CD4-positive, alpha-beta T cell treated with Interleukin-17A for 4 hours (primary cell): Measurements from ENCODE around the gene PLAAT2.
"Not testable (repeated sequence)": the region's sequence is repeated elsewhere in the genome, so short reads cannot be mapped to it uniquely, and the experiment has no call there.

ENCODE experiments used
- DNase-seq: peaks from one replicate; pipeline ENCODE4 v3.0.0-alpha.2; 2020; ENCODE audit warnings: mixed read lengths

Gene PLAAT2

DNA sequence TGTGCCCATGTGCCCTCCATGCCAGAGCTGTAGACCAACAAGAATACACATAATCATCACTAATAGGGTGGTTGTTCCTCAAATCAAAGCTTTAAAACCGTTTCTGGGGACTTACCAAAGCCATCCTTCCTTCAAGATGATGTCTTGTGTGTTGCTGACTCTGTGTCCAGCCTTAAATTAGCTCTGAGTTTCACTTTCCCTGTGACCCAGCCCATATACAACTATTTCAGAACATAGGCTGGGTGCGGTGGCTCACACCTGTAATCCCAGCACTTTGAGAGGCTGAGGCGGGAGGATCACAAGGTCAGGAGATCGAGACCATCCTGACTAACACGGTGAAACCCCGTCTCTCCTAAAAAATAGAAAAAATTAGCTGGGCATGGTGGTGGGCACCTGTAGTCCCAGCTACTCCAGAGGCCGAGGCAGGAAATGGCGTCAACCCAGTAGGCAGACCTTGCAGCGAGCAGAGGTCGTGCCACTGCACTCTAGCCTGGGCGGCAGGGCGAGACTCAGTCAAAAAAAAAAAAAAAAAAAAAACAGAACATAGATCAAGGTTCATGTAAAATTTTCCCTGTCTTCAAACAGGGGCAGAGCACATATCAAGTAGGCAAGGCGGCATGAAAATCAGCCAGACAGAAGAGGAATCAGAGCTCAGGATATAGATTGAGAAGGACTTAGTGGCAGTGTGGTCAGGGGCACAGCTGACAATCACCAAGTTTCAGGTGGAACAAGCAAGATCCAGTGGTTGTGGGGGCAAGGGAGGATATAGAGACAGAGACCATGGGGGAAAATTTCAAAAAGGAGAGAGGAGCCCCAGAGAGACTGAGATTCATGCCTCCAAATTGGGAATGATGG lies at the start of gene PLAAT2:
PLAAT2 (minus strand) TSS at position 179 of the 855 bp plus-strand sequence; CDS start at position 124, 55 bp downstream.
- DNase-seq, result no peak

DNA sequence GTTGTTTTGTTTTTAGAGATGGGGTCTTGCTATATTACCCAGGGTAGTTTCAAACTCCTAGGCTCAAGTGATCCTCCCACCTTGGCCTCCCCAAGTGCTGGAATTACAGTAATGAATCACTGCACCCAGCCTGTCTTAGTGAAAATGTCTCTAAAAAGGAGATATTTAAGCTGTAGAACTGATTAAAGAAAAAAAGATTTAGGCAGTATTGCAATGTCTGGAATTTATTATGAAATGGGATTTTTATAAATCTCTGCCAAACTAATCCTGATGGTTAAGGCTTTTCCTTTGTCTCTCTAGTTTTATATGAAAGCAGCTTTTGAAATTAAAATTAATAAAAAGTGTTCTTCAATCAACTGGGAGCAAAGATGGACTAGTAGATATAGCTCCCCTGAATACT lies 49.0 kb upstream of the PLAAT2 start:
- DNase-seq, result no peak

DNA sequence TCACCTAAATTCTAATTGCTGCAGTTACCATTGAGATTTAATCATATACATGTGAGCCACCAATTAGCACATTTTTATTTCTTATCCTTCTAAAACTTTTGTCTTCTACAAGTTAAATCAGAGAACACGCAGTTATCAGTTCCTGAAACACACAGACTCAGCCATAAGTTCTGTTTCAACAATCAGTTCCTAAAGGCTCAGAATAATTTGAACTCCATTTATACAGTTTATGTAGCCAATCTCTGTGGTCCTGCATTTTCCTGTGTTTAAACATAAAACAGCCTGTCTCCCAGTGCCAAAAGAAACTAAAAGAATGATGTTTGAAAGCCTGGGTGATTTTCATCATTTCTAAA lies 48.2 kb upstream of the PLAAT2 start:
- DNase-seq, result no peak

- DNase-seq, result no peak
These were observed 47.6 kb upstream of the PLAAT2 start for GRCh38 chr11:63610604-63611394.

DNA sequence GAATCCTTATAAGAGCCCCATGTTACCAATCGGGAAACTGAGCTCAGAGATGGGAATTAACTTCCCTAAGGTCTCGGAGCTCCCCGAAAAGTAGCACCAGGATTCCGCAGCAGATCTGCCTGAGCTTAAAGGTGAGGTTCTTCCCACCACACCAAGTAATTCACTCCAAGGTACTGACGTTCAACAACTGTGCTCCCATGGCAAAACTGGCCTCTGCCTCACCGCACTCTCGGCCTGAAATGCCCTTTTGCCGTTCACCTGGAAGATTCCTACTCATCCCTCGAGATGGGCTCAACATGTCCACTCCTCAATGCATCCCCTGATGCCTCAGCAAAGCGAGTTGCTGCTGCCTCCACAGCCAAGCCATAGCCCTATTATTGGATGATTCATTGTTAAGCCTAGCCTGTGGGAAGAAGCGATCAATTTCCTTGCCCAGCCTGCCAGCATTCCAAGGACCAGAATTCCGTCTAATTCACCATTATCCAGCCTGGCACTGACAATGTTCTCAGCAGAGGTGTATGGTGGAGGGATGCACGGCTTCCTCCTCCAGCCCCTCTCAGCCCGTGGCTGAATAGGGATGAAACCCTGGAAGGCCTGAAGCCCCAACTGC lies 46.9 kb upstream of the PLAAT2 start:
- no peak for DNase-seq

DNA sequence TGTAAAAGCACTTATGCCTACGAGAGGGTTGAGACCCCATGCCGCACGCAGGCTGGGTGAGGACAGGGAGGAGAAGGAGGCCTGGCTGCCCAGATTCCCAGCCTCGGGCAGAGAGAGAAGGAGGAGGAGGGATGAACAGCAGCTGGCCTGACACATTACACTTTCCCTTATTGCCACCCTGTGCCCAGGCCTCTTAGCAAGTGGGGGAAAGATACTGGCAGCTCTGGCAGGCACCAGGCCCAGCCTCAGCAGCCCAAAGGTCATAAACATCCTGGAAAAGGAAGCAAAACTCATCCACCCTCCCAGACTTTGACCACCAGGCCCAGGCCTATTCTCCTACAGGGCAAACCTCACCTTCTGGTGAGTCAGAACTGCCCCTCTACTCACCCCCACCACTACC lies 46.4 kb upstream of the PLAAT2 start:
- no peak for DNase-seq

DNA sequence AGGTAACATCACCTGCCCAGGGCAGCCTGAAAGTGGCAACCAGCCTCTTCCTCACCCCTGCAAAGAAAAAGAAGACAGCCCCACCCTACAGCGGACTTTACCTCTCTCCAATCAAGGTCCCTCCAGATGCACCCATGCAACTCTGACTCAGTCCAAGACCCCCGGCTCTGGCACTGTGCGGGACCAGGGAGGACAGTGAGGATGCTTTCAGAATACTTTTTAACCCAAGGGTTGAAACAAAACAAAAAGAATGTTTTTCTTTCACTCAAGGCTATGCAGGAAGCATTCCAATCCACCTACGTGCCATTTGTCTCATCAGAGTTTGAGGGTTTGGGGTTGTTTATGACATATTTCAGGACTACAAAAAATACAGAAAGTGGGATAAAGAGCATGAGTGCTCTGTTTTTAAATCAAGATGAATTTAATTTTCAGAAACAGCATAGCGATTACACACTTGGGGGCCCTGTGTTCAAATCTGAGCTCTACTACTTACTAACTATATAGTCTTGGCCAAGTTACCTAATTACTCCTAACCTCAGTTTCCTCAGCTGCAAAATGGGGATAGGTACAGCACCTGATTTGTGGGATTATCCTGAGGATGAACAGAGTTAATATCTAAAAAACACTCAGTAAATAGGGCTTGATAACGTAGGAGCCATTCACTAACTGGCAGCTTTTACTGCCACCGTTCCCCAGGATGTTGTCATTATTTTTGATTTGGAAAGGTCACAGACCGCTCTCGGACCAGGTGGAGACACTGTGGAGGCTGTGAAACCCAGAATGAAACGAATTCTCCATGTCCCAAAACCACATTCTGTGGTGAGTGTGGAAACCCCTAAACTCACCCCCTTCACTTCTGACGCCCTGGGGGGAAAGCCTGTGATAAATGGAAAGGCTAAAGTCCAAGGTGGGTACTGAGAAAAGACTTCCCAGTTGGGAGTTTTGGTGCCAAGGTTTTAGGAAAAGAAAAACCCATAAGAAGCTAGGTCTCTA lies 45.5 kb upstream of the PLAAT2 start:
- DNase-seq, result no peak

DNA sequence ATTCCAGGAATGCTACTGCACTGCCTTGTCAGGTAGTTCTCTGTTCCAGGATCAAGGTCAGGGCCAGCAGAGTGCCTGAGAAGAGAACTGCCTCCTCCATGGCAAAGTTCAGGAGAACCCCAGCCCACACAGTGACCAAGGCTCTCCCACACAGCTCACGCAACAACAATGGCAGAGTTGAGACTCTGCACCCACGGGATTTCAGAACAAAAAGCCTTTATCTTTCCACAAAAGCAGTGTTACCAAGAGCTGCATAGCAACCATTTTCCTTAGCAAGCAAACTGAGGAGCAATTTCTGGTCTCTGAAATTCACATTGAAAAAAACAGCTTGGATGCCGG lies 40.0 kb upstream of the PLAAT2 start:
- DNase-seq, result no peak

DNA sequence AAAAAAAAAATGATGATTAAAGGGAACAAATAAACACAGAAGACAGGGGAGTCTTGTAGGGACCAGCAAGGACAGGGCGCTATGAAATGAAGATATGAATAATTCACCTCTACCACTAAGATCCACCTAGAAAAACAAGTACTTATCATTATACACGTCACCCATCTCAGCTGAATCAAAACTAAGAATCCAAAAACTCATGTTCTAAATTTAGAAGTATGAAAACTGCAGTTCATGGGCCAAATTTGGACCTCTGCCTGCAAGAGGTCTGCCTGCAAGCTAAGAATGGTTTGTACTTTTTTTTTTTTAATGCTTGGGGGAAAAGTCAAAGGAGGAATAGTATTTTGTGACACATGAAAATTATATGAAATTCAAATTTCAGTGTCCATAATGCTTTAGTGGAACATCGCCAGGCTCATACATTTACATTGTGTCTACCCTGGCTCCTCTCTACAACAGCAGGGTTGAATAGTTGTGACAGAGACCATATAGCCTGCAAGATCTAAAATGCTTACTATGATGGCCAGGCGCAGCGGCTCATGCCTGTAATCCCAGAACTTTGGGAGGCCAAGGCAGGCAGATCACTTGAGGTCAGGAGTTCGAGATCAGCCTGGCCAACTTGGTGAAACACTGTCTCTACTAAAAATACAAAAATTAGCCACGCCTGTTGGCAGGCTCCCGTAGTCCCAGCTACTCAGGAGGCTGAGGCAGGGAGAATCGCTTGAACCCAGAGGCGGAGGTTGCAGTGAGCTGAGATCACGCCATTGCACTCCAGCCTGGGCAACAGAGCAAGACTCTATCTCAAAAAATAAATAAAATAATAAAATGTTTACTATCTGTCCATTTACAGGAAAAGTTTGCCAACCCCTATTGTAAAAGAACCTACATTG lies 39.4 kb upstream of the PLAAT2 start:
- not testable (repeated sequence) for DNase-seq

GRCh38 chr11:63599211-63600122 lies 36.3 kb upstream of the PLAAT2 start:
- no peak for DNase-seq

- DNase-seq, result no peak
These were observed 35.4 kb upstream of the PLAAT2 start for GRCh38 chr11:63598556-63598955.

DNA sequence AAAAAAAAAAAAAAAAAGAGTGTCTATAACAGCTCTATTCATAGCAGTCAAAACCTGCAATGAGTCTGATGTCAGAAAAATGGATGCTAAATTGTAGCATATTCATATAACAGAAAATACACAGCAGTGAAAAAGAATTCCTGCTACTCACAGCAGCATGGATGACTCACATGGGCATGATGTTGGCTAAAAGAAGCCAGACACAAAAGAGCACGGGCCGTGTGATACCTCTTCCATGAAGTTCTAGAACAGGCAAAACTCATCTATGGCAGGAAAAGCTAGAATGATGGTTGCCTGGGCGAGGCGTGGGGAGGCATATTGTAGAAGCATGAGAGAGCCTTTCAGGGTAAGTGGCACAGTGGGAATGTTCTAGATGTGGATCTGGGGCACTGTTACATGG lies 32.1 kb upstream of the PLAAT2 start:
- no peak for DNase-seq

GRCh38 chr11:63592975-63593395 lies 29.8 kb upstream of the PLAAT2 start:
- DNase-seq, result no peak

DNA sequence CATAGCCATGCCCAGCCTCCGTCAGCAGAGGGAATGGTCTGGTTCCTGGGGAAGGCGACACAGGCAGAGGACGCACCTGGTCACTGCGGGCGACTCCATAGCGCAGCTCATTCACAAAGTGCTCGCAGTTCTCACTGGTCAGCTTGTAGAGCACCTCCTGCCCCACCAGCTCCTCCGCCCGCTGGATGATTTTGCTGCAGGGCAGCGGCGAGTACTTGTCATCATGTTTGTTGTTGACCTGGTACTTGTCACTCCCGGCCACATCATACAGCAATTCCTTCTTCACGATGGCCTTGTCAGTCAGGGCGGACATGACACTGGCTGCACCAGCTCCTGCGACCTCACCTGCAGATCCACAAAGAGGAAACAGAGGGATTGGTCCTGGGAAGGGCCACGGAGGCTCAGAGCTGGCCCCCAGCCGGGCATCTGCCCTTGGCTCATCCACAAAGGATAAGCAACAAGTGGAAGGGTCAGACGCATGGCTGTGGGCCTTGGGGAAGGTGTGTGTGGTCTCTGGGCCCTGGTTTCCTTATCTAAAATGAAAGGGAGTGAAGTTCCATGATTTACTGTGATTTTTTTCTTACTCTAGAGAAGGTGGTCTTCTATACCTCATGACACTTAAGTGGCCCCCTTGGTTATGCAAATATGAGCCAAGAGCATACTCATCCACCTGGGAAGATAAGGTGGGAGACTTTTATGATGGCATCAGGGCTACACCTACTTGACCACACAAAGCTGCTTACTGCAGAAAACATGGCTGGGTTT lies 27.0 kb upstream of the PLAAT2 start:
- no peak for DNase-seq

DNA sequence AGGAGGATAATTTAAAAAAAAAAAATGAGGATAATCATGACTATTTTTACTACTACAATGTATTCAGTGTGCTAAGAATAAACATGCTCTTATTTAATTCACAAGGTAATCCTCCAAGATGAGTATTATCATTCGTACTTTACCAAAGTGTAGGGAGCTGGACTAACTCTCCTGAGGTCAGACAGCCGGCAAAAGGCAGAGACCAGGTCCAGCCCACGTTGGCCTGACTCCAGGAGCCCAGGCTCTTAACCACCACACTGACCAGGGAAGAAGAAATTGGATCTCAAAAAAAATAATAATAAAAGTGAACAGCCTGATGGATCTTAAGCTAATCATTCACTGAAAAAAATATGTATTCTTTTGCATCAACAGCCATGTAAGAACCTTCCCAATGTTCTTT lies 25.8 kb upstream of the PLAAT2 start:
- DNase-seq, result no peak

GRCh38 chr11:63586451-63587166 lies 23.4 kb upstream of the PLAAT2 start:
- no peak for DNase-seq

- no peak for DNase-seq
These were observed 20.1 kb upstream of the PLAAT2 start for GRCh38 chr11:63583357-63583677.

DNA sequence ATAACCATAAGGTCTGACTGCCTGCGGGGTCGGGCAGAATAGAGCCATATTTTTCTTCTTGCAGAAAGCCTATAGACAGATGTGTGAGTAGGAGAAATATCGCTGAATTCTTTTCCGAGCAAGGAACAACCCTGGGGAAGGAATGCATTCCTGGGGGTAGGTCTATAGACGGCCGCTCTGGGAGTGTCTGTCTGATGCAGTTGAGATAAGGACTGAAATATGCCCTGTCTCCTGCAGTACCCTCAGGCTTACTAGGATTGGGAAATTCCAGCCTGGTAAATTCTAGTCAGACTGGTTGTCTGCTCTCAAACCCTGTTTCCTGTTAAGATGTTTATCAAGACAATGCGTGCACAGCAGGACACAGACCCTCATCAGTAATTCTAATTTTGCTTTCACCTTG lies 18.0 kb upstream of the PLAAT2 start:
- not testable (repeated sequence) for DNase-seq

DNA sequence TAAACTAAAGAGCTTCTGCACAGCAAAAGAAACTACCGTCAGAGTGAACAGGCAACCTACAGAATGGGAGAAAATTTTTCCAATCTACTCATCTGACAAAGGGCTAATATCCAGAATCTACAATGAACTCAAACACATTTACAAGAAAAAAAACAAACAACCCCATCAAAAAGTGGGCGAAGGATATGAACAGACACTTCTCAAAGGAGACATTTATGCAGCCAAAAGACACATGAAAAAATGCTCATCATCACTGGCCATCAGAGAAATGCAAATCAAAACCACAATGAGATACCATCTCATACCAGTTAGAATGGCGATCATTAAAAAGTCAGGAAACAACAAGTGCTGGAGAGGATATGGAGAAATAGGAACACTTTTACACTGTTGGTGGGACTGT lies 15.7 kb upstream of the PLAAT2 start:
- not testable (repeated sequence) for DNase-seq
